WTC11 (cell line): ENCODE data around the gene RASL12.

Experiments
- AFF4 ChIP-seq: sonication (generic); formaldehyde crosslinking; IDR thresholded peaks from 2 replicates; pipeline ENCODE4 v1.8.1; 2023; ENCODE audit warnings: mild to moderate bottlenecking, missing genetic modification reagents, borderline replicate concordance
- CREM ChIP-seq: sonication (generic); formaldehyde crosslinking; IDR thresholded peaks from 2 replicates; pipeline ENCODE4 v1.8.1; 2022; ENCODE audit warnings: mild to moderate bottlenecking, missing genetic modification reagents, moderate library complexity
- CTCF ChIP-seq: fragments of 200-600 bp; IDR thresholded peaks from 2 replicates; pipeline ENCODE4 v1.8.0; 2022; ENCODE audit warnings: antibody characterized with exemption
- FOXJ3 ChIP-seq: sonication (generic); formaldehyde crosslinking; IDR thresholded peaks from 2 replicates; pipeline ENCODE4 v1.9.0; 2021; ENCODE audit warnings: missing genetic modification reagents, mild to moderate bottlenecking, borderline replicate concordance
- FOXK1 ChIP-seq: sonication (generic); formaldehyde crosslinking; IDR thresholded peaks from 2 replicates; pipeline ENCODE4 v1.8.0; 2022; ENCODE audit warnings: mild to moderate bottlenecking, moderate library complexity, missing genetic modification reagents
- IRF2 ChIP-seq: sonication (generic); formaldehyde crosslinking; IDR thresholded peaks from 2 replicates; pipeline ENCODE4 v1.8.0; 2022; ENCODE audit warnings: low read depth, missing genetic modification reagents, borderline replicate concordance
- JAZF1 ChIP-seq: fragments of 250-450 bp; sonication (Bioruptor Pico); IDR thresholded peaks from 2 replicates; pipeline ENCODE4 v1.9.0; 2021; ENCODE audit warnings: moderate library complexity, mild to moderate bottlenecking, inconsistent platforms
- JUN ChIP-seq: sonication (generic); formaldehyde crosslinking; IDR thresholded peaks from 2 replicates; pipeline ENCODE4 v1.8.0; 2023; ENCODE audit warnings: mild to moderate bottlenecking, missing genetic modification reagents
- KAT7 ChIP-seq: sonication (generic); formaldehyde crosslinking; IDR thresholded peaks from 2 replicates; pipeline ENCODE4 v1.8.1; 2023; ENCODE audit warnings: missing genetic modification reagents, mild to moderate bottlenecking, borderline replicate concordance
- NR3C1 ChIP-seq: sonication (generic); formaldehyde crosslinking; conservative IDR thresholded peaks from 2 replicates; pipeline ENCODE4 v1.8.1; 2023; ENCODE audit warnings: low read depth, mild to moderate bottlenecking, missing genetic modification reagents
- TF ChIP-seq, protein P1 (sequence below): sonication (generic); formaldehyde crosslinking; IDR thresholded peaks from 2 replicates; pipeline ENCODE4 v1.8.1; 2022; ENCODE audit warnings: mild to moderate bottlenecking, missing genetic modification reagents, moderate library complexity, borderline replicate concordance
- TF ChIP-seq, protein P2 (sequence below): sonication (generic); formaldehyde crosslinking; IDR thresholded peaks from 2 replicates; pipeline ENCODE4 v1.8.1; 2023; ENCODE audit warnings: mild to moderate bottlenecking, missing genetic modification reagents, moderate library complexity
- TF ChIP-seq, protein P3 (sequence below): sonication (generic); formaldehyde crosslinking; conservative IDR thresholded peaks from 2 replicates; pipeline ENCODE4 v1.8.1; 2022; ENCODE audit warnings: mild to moderate bottlenecking, missing genetic modification reagents

DNA sequence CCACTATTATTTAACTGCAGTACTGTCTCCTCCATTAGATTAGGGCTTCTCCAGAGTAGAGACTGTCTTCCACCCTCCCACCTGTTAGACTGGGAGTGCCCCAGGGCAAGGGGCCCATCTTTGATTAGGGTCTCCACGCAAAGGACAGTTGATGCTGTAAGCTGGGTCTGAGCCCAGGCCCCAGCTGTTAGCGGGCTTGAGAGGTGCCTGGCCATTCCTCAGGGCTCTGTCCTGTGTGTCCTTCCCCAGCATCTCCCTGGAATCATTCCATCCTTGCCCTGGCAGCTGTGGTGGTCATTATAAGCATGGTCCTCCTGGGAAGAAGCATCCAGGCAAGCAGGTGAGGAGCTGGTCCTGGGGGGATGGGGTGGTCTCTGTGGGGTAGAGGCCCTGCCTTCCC is 16.5 kb downstream of the RASL12 start:
- TF ChIP-seq CTCF (no peak), FOXJ3 (CRISPR knock-in tag) (no peak), KAT7 (CRISPR knock-in tag) (no peak), JUN (CRISPR knock-in tag) (no peak), CREM (no peak), JAZF1 (CRISPR knock-in tag) (no peak), FOXK1 (CRISPR knock-in tag) (no peak), NR3C1 (CRISPR knock-in tag) (no peak), IRF2 (CRISPR knock-in tag) (no peak), AFF4 (CRISPR knock-in tag) (no peak)
- TF ChIP-seq, protein P1, sequence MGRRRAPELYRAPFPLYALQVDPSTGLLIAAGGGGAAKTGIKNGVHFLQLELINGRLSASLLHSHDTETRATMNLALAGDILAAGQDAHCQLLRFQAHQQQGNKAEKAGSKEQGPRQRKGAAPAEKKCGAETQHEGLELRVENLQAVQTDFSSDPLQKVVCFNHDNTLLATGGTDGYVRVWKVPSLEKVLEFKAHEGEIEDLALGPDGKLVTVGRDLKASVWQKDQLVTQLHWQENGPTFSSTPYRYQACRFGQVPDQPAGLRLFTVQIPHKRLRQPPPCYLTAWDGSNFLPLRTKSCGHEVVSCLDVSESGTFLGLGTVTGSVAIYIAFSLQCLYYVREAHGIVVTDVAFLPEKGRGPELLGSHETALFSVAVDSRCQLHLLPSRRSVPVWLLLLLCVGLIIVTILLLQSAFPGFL (CRISPR knock-in tag): no peak
- TF ChIP-seq, protein P2, sequence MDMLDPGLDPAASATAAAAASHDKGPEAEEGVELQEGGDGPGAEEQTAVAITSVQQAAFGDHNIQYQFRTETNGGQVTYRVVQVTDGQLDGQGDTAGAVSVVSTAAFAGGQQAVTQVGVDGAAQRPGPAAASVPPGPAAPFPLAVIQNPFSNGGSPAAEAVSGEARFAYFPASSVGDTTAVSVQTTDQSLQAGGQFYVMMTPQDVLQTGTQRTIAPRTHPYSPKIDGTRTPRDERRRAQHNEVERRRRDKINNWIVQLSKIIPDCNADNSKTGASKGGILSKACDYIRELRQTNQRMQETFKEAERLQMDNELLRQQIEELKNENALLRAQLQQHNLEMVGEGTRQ (CRISPR knock-in tag): no peak
- TF ChIP-seq, protein P3, sequence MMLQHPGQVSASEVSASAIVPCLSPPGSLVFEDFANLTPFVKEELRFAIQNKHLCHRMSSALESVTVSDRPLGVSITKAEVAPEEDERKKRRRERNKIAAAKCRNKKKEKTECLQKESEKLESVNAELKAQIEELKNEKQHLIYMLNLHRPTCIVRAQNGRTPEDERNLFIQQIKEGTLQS (CRISPR knock-in tag): no peak
